HepG2 (cell line): ENCODE measurements around the gene TATDN3. TPM values are rescaled to one million over a fixed set of nuclear protein-coding genes. Genes with fewer than 3 reads are reported as not detected.

Source experiments
- ATAC-seq: fragments of 200-7000 bp; cut with Tn5 transposase; 3 replicates; pipeline ENCODE4 v1.9.1; 2020; ENCODE audit warnings: mild to moderate bottlenecking, moderate library complexity
- BruUV-seq: library from RNA; stranded (reverse); fragments of 400-500 nt; replicated peaks from 2 replicates; lab custom pipeline; 2021; lab: Mats Ljungman, UMichigan
- CTCF ChIA-PET: fragments of 300-600 bp; formaldehyde crosslinking; extraction: SDS; loops from one replicate; lab custom pipeline; 2021; ENCODE audit warnings: low total read pairs, inconsistent platforms, low intra/inter-chr PET ratio; lab: Yijun Ruan, JAX
- POLR2A ChIA-PET: fragments of 350-600 bp; sonication (Branson Sonifier 250); formaldehyde crosslinking; loops from one replicate; lab custom pipeline; 2020; ENCODE audit warnings: antibody characterized with exemption, inconsistent platforms; lab: Yijun Ruan, JAX
- DNase-seq: peaks from one replicate; pipeline ENCODE4 v3.0.0-alpha.2; 2015; ENCODE audit warnings: low spot score
- FAIRE-seq: peaks from 3 replicates; lab custom pipeline; 2011; peaks lifted over from hg19 to GRCh38; lab: Jason Lieb, UNC
- H2AFZ ChIP-seq: one replicate; pipeline ENCODE4 v1.6.1; 2011; ENCODE audit warnings: low read length, inconsistent platforms
- H3K27ac ChIP-seq: fragments of 300-600 bp; 3 replicates; pipeline ENCODE4 v1.8.0; 2011; ENCODE audit warnings: mixed run types, mild to moderate bottlenecking, mixed read lengths, low read length, inconsistent platforms; ENCODE audit not compliant: insufficient read depth; ENCODE audit errors: extremely low read length
- H3K27me3 ChIP-seq, 2 experiments: fragments of 200-600 bp in 1 of 2; 2 replicates in 1 of 2; 3 replicates in 1 of 2; pipeline versions ENCODE4 v1.6.0 to v1.8.0; 2011; ENCODE audit warnings: low read length in 2 of 2, mild to moderate bottlenecking in 2 of 2, moderate library complexity in 2 of 2, inconsistent platforms in 1 of 2; ENCODE audit not compliant: insufficient read depth in 2 of 2, control insufficient read depth in 1 of 2
- H3K36me3 ChIP-seq, 2 experiments: fragments of 200-600 bp in 1 of 2; replicated peaks in 1 of 2; 2 replicates in 1 of 2; 3 replicates in 1 of 2; pipeline versions ENCODE4 v1.5.1 to v1.8.0; 2011; ENCODE audit warnings: low read length in 2 of 2, inconsistent platforms in 1 of 2; ENCODE audit not compliant: insufficient read depth in 2 of 2, control insufficient read depth in 1 of 2
- H3K4me1 ChIP-seq: 2 replicates; pipeline ENCODE4 v1.5.1; 2012; ENCODE audit warnings: low read length, inconsistent platforms; ENCODE audit not compliant: insufficient read depth
- H3K4me2 ChIP-seq: 2 replicates; pipeline ENCODE4 v1.6.0; 2011; ENCODE audit warnings: low read depth, low read length, inconsistent platforms
- H3K4me3 ChIP-seq, 3 experiments: fragments of 200-600 bp in 1 of 3; sonication (generic), shearing (Covaris generic) in 1 of 3; replicated peaks in 1 of 3; 2 replicates each; pipeline ENCODE4 v1.5.1; 2011 to 2016; ENCODE audit warnings: low read length in 3 of 3, inconsistent platforms in 2 of 3, low read depth in 2 of 3, mild to moderate bottlenecking in 2 of 3, control low read depth in 1 of 3, mixed read lengths in 1 of 3; ENCODE audit not compliant: insufficient read depth in 1 of 3
- H3K79me2 ChIP-seq: one replicate; pipeline ENCODE4 v1.6.1; 2011; ENCODE audit warnings: low read length, inconsistent platforms; ENCODE audit not compliant: insufficient read depth
- H3K9ac ChIP-seq: 2 replicates; pipeline ENCODE4 v1.6.0; 2011; ENCODE audit warnings: mild to moderate bottlenecking, low read depth, low read length, inconsistent platforms; ENCODE audit not compliant: insufficient read depth
- H3K9me3 ChIP-seq: 2 replicates; pipeline ENCODE4 v1.5.1; 2012; ENCODE audit warnings: mild to moderate bottlenecking, low read length
- H4K20me1 ChIP-seq: 2 replicates; pipeline ENCODE4 v1.6.0; 2011; ENCODE audit warnings: inconsistent platforms, mild to moderate bottlenecking, low read length, moderate library complexity; ENCODE audit not compliant: insufficient read depth
- BCLAF1 ChIP-seq: fragments of 450-650 bp; IDR thresholded peaks from 2 replicates; pipeline ENCODE4 v1.6.1; 2017; ENCODE audit warnings: mild to moderate bottlenecking
- FOXJ3 ChIP-seq: sonication (generic); formaldehyde crosslinking; IDR thresholded peaks from 2 replicates; pipeline ENCODE4 v1.4.0; 2020; ENCODE audit warnings: missing genetic modification reagents, mild to moderate bottlenecking, borderline replicate concordance
- HNF1B ChIP-seq: sonication (generic); formaldehyde crosslinking; IDR thresholded peaks from 2 replicates; pipeline ENCODE4 v1.5.1; 2020; ENCODE audit warnings: mild to moderate bottlenecking, moderate library complexity, missing genetic modification reagents
- NFRKB ChIP-seq: fragments of 450-650 bp; IDR thresholded peaks from 2 replicates; pipeline ENCODE4 v1.6.1; 2017
- PRDM15 ChIP-seq: sonication (generic); formaldehyde crosslinking; IDR thresholded peaks from 2 replicates; pipeline ENCODE4 v1.4.0; 2020; ENCODE audit warnings: missing genetic modification reagents
- ZNF75D ChIP-seq: sonication (generic); formaldehyde crosslinking; IDR thresholded peaks from 2 replicates; pipeline ENCODE4 v1.8.1; 2023; ENCODE audit warnings: missing genetic modification reagents, mild to moderate bottlenecking, borderline replicate concordance
- ZNF766 ChIP-seq: sonication (generic); formaldehyde crosslinking; IDR thresholded peaks from 2 replicates; pipeline ENCODE4 v1.5.0; 2020; ENCODE audit warnings: missing genetic modification reagents, borderline replicate concordance
- ZNF772 ChIP-seq: sonication (generic); formaldehyde crosslinking; IDR thresholded peaks from 2 replicates; pipeline ENCODE4 v1.5.0; 2020; ENCODE audit warnings: mild to moderate bottlenecking, missing genetic modification reagents
- ZNF784 ChIP-seq: sonication (generic); formaldehyde crosslinking; IDR thresholded peaks from 2 replicates; pipeline ENCODE4 v1.5.1; 2020; ENCODE audit warnings: missing genetic modification reagents, mild to moderate bottlenecking, borderline replicate concordance
- WGBS: methylation state at CpG from one replicate; pipeline ENCODE4 v1.1.6; 2017; ENCODE audit warnings: low lambda C conversion rate; 5-methylcytosine and 5-hydroxymethylcytosine counted together
- in situ Hi-C: cut with HindIII; loops from 2 replicates; pipeline ENCODE4 v1.10.0; 2017; ENCODE audit warnings: low pct_unique_long_range_greater_than_20kb; ENCODE audit not compliant: extremely low pct_ligation_motif_present
- intact Hi-C: fragments of 100-400 bp; cut with micrococcal nuclease; formaldehyde crosslinking; loops from one replicate; pipeline ENCODE4 v1.10.0; 2022; ENCODE audit not compliant: unreplicated experiment
- polyA plus RNA-seq, 8 experiments: library from polyadenylated mRNA; depleted of rRNA in 3 of 8; stranded (reverse) in 7 of 8; unstranded in 1 of 8; fragments of >200 nt; fragmentation: Illumina TruSeq in 4 of 8; extraction: Trizol in 4 of 8; gene quantifications; 2 replicates each; pipeline versions ENCODE4 v1.2.1 to v1.2.3, GENCODE V29; 2011 to 2016; ENCODE audit warnings: low read depth in 4 of 8, missing spikeins in 1 of 8, mixed read lengths in 1 of 8; ENCODE audit not compliant: insufficient read depth in 1 of 8
- total RNA-seq, 5 experiments: library from RNA; depleted of rRNA; stranded (reverse); fragments of >200 nt; fragmentation: Illumina TruSeq; extraction: Trizol; gene quantifications; 2 replicates each; pipeline ENCODE4 v1.2.3, GENCODE V29; 2016; ENCODE audit warnings: low read depth in 1 of 5

TATDN3 gene
- total and polyA plus RNA-seq, 2 of the 13 experiments (the other 11 are each of a cell fraction or from before 2014, with no cell fraction given) = 7.3 to 8.6 TPM

- Histone ChIP-seq H3K27me3 (no peaks in the 10 kb centered on the region), H3K4me1 (peaks cover 35% of the 10 kb centered on the region), H3K4me2 (no peak overlapping the region), H4K20me1 (no peaks in the 10 kb centered on the region), H3K27ac (no peak overlapping the region), H3K9ac (no peak overlapping the region), H2AFZ (no peak overlapping the region), H3K4me3 (no peak overlapping the region), H3K36me3 (peaks cover 1 to 15% of the 10 kb centered on the region in 2 experiments; a peak in 3 of 5 replicates), H3K9me3 (no peaks in the 10 kb centered on the region), H3K79me2 (no peaks in the 10 kb centered on the region)
- intact Hi-C loops (no loop called here), in situ Hi-C loops (no loop called here)
- ChIA-PET POLR2A (no interaction called here), CTCF (no interaction called here)
- BruUV-seq = no TSS peak
- DNase-seq (no peak), ATAC-seq (no peak), FAIRE-seq (no peak)
- TF ChIP-seq ZNF784 (CRISPR knock-in tag) (no peak), ZNF766 (CRISPR knock-in tag) (no peak), ZNF772 (no peak), FOXJ3 (CRISPR knock-in tag) (no peak), BCLAF1 (no peak), NFRKB (no peak), PRDM15 (no peak), HNF1B (CRISPR knock-in tag) (no peak), ZNF75D (CRISPR knock-in tag) (no peak)
- 100% methylated on average over 3 of the region's 3 CpGs for WGBS
Measured at GRCh38 chr1:212797681-212798080, 6.0 kb downstream of the TATDN3 start.
